Mammary epithelial cell (primary cell): ENCODE data around the gene SMIM29.

Experiments
- EZH2 ChIP-seq: IDR thresholded peaks from 2 replicates; pipeline ENCODE4 v1.6.1; 2012; ENCODE audit warnings: low read length, inconsistent platforms, borderline replicate concordance
- TF ChIP-seq, protein P1 (sequence below), 2 donors: IDR thresholded peaks in 1 of 2; conservative IDR thresholded peaks in 1 of 2; 2 replicates each; pipeline ENCODE4 v1.5.1; 2011 to 2012; ENCODE audit warnings: inconsistent platforms in 2 of 2, low read length in 2 of 2, mild to moderate bottlenecking in 2 of 2, control low read depth in 1 of 2, low read depth in 1 of 2; ENCODE audit not compliant: insufficient read depth in 1 of 2; ENCODE audit errors: extremely low read depth in 1 of 2

- TF ChIP-seq, protein P1, sequence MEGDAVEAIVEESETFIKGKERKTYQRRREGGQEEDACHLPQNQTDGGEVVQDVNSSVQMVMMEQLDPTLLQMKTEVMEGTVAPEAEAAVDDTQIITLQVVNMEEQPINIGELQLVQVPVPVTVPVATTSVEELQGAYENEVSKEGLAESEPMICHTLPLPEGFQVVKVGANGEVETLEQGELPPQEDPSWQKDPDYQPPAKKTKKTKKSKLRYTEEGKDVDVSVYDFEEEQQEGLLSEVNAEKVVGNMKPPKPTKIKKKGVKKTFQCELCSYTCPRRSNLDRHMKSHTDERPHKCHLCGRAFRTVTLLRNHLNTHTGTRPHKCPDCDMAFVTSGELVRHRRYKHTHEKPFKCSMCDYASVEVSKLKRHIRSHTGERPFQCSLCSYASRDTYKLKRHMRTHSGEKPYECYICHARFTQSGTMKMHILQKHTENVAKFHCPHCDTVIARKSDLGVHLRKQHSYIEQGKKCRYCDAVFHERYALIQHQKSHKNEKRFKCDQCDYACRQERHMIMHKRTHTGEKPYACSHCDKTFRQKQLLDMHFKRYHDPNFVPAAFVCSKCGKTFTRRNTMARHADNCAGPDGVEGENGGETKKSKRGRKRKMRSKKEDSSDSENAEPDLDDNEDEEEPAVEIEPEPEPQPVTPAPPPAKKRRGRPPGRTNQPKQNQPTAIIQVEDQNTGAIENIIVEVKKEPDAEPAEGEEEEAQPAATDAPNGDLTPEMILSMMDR (conservative IDR thresholded peaks at IDR 0.05 in 1 of 2, IDR thresholded peaks at IDR 0.05 in 1 of 2; ENCODE audit: extremely low read depth in 1 of 2, insufficient read depth in 1 of 2, low read depth in 1 of 2, low read length in 2 of 2) = no peak
- TF ChIP-seq EZH2 = no peak
Observed at GRCh38 chr6:34242252-34243130, 6.3 kb downstream of the SMIM29 start.
